HS-5 (cell line): ENCODE results near the gene DIP2C.
"Not testable (repeated sequence)": the region's sequence is repeated elsewhere in the genome, so short reads cannot be mapped to it uniquely, and the experiment has no call there.

Experiments used
- DNase-seq: peaks from one replicate; pipeline ENCODE4 v3.0.0-alpha.2; 2012; ENCODE audit warnings: low read depth

Gene DIP2C

DNA sequence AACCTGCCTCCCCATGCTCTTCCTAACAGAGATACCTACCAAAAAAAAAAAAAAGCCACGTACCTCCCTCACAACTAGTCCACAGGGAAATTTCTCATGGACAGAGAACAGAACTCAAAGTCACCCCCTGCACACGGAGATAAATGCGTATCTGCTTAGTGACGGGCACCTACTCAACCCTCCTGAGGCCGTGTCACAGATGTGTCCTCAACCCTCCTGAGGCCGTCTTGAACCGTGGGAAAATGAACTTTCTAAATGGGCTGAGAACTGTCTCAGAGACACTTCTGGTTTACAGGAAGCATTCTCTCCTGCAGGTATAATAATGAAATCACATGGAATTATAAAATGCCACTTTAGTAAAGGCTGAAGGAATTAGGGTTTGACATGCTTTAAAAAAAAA lies 155.9 kb downstream of the DIP2C start:
- DNase-seq = no peak

DNA sequence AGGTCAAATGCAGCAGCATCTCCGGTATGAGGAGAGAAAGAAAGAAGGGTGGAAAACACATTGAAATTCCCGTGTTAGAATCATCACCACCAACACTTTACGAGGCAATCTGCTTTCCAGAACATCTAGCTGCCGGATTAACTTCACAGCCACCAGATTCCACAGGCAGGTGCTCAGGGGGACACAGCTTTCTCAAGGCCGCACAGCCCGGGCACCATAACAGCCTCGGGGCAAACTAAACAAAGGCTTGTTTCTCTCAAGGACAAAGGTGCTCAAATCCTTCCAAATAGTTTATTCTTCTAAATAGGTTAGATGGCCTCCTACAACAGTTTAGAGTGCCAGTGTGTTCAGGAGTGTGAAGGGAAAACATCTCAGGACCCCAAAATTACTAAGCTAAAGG lies 156.3 kb downstream of the DIP2C start:
- no peak for DNase-seq

DNA sequence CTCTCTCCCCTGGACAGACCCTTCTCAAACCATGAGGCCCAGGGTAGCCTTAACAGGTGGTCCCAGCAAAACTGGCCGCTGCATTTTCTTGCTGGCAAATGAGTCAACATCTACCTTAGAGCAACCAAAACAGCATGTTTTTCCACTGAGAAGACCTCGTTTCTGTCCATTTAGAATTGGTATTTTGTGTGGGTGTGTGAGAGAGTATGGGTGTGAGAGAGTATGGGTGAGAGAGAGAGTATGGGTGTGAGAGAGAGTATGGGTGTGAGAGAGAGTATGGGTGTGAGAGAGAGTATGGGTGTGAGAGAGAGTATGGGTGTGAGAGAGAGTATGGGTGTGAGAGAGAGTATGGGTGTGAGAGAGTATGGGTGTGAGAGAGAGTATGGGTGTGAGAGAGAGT lies 157.1 kb downstream of the DIP2C start:
- DNase-seq = not testable (repeated sequence)

DNA sequence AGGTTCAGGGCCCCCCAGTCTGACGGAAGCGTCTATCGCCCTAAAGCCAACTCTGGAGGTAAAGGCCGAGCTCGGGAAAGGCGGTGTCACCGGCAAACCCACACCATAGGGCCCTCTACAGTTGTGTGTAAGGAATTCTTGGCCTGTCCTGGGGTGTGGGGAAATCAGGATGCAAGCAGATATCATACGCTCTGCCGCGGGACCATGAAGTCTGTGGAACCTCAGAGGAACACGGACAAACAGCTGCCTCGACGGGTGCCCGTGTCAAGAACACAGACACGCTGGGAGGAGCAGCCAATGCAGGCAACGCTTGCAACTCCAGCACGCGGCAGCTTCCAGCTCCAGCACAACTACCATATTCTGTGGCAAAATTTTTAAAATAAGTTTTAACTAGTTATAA lies 157.9 kb downstream of the DIP2C start:
- no peak for DNase-seq

DNA sequence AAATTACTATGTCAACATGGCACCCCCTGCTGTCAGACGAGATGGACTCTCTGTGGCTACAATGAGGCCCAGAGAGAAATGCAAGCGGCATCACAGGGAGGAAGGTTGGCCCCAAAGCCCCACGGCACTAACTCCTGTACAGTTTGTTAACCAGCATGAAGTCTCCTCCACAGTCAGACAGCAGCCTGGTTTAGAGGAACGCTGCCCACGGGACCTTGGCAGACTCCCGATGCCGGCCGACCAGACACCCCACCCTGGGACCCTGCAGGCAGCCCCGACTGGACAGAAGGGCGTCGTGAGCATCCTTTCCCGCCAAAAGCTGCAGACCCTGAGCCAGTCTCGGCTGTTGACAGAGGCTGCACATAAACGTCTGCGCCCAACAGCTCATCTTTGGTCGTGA lies 158.8 kb downstream of the DIP2C start:
- DNase-seq = no peak

DNA sequence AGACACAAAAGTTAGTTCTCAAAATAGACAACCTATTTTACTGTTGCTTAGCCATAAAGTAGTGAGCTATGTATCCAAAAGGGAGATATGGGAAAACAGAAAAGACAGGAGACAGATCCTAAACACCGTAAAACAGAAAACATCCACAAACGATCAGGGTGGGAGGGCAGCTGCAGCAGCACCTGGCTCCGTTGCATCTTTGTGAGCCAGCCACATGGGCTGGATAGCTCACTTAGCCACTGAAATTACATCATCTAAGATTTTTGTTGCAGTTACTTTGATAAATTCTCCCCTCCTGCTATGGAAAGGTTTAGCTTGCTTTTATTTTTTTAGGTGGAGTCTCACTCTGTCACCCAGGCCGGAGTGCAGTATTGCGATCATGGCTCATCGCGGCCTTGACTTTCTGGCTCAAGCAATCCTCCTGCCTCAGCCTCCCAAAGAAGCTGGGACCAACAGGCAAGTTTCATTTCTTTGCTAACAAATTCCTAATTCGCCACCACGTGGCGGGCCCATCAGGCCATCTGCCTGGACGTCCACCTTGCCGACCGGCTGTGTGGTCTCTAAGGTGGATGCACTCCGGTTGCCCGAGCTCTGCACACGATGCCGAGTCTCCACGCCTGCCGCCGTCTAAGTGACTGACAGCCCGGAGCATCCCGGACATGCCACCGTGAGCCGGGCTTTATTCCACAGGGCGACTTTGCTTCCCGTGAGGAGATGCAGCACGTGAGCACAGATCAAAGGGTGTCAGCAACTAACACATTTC lies 159.8 kb downstream of the DIP2C start:
- no peak for DNase-seq

DNA sequence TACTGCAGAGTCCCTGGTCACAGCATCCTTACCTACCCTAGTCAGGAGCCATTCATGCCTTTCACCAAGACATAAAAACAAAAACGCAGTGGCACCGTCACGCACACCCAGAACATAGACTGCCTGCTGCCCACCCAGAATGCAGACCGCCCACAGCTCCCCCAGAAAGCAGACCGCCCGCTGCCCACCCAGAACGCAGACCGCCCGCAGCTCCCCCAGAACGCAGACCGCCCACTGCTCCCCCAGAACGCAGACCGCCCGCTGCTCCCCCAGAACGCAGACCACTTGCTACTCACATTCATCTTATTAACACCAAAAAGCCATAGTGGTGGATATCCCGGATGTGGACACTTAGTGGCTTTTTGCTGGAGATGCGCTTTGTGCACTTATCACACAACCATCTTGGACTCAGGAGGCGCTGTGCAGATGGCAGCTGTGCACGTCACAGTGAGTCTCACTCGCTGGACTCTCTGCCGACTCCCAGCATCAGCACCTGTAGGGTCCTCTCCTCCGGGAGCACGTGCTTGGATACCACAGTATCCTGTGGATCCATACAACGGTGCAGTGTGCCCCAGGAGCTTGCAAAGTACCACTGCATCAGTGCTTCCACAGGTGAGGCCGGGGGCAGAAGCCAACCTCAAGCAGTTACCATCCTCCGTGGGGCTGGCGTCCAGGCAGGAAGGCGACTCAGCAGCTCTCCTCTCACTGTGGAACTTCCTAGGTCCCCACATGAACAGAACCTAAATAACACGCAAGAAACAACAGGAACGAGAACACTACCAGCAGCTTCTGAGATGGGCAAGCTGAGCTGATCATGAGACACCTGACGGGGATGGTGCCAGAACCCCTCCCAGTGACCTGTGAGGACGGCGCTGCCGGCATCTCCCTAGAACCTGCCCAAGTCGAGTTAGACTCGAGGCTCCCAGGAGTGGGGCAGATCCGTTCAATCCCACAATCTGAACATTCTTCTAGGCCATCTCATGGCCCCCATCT lies 161.0 kb downstream of the DIP2C start:
- DNase-seq = no peak

DNA sequence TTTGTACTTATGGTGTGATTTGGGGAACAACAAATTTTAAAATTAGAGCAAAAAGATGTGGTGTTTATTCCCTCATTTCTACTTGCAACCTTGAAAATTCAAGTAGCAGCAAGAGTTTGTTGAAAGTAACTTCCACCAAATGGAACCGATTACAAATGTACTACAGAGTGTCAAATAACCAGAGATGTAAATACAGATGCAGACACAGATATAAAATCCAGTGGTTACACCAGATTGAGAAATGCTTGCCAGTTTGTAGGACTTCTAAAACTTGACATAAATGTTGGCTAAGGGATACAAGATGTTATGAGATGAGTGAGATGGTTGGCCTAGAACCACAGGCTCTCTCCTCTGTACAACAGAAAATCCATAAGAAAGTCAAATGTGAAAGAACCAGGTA lies 162.1 kb downstream of the DIP2C start:
- DNase-seq = no peak

DNA sequence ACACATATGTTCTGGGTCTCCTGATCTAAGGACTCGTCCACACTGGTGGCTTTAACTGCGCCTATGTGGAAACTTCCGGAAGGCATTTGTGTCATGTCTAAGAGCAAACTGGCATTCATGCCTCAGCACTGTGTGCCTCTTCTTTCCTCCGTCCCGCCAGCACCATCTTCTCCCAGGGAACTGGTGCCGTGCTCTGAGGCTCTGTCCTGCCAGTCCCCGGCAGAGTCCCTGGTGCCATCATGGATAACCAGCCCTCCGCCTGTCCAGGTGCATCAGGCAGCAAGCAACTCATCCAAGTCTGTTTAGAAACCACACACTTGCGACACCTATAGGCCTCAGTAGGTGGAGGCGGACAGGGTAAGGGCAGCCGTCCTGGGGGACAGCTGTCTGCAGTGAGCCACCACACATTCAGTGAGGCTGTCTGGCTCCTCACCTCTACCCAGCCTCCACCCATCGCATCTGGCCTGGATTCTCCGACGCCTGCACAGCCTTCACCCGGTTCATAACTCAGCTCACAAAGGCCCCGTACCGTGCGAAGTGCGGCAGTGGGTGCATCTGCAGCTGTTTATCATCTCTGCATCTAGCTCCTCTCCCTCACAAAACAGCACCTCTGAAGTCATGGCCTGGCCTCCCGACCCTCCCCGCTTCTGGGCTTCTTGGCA lies 162.7 kb downstream of the DIP2C start:
- no peak for DNase-seq

DNA sequence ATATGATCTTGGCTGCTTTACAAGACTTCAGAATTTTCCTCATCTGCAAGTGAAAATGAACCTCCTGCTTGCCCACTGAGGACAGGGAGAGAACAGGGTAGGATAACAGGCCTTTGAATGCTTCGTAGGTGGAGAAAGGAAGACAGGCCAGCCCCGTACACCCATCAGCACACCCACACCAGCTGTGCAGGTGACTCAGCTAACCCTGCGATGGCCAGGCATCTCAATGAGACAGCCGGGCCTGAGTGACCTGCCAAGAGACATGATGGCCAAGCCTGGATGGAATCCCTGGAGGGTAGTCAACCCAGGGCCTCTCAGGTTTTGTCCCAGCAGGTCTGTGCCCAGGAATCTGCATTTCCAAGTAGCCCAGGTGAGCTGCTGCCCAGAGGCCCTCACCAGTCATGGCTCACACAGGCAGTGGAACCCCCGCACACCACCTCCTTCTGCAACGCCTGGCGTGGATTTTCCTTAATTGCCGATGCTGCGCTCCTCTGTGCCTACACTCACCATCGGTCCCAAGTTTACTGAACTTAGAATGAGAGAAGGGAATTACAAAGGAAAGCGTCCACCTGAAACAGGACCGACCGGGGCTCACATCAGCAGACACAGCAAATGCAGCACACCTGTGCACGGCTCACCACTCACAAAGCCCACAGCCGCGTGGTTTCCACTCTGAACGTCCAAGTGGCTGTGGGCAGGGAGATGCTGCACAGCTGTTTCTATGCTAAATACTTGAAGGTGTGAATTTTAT lies 163.7 kb downstream of the DIP2C start:
- no peak for DNase-seq

DNA sequence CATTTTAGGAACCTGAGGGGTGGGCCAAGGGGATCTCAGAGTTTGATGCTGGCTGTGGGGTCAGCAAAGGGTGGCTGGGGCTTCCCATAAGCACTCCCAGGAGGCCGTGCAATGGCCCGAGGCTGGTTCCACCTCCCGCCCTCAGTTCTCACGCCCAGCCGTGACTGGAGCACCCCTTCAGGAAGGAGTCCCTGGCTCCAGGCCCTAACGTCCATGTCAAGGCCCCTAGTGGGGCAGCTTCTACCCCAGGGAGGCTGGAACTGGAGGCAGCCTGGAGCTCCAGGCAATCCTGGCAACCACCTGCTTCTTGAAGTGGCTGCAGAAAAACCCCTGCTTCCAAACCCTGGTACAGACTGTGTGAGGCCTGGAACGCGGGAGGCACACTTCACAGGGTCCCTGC lies 165.5 kb downstream of the DIP2C start:
- no peak for DNase-seq

DNA sequence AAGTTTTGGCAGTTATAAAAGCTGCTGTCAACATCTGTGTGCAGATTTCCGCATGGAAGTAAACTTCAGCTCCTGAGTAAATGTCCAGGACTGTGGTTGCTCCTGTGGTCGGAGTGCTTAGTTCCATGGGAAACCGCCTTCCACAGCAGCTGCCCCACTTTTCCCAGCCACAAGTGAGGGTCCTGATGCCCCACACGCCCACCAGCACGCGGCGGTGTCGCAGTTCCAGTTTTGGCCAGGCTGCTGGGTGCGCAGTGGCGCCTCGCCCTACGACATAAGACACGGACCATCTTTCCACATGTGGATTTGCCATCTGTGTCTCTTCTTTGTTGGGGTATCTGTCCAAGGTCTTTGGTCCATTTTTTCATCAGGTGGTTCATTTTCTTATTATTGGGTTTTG lies 167.1 kb downstream of the DIP2C start:
- no peak for DNase-seq

DNA sequence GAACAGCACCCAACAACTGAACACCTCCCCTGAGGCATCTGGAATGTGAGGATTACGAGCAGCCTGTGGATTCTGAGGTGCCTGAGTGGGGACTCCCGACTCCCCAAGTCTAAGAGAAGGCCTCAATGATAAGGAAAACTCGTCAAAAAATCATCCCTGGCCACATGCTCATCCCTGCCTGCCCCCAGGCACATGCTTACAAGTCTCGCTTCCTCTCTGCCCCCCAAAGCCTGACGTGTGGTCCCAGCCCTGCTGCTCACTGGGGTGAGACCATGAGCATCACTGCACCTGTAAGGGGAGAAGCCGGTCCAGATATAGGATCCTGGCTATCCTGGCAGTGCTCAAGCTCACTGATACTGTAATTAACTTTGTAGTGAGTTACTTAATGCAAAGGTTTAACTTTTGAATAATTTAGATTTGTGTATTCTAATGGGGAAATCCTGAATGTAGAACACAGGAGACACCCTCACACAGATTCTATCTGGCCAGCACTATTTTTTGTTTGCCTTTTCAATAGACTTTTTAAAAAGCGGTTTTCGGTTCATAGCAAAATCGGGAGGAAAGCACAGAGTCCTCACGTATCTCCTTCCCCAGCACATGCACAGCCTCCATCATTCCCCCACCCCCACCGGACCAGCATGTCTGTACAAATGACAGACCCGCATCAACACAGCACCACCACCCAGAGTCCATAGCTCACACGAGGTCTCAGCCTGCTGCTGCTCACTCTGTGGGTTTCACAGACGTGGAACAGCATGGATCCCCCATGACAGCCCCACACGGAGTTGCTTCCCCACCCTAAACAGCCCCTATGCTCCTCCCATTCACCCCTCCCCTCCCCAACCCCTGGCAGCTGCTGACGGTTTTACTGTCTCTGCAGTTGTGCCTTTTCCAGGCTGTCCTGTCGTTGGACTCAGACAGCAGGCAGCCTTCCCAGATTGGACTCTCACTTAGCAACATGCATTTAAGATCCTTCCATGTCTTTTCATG lies 167.9 kb downstream of the DIP2C start:
- no peak for DNase-seq

DNA sequence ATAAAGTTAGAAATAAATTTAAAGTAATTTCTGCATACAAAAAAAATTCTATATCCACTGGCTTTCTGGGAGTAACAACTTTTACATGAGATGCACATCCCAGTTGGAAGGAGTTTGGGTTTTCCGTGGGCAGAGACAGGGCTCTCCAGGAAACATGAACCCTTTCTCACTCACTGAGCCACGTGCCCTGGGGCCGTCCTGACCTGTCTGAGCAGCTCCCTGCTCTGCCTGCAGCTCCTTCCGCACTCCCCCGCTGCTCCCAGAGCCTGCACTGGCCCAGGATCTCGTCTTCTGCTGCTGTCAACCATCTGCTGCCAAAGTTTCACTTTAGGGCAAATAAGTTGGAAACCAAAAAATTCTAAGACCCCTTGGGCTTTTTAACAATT lies 169.1 kb downstream of the DIP2C start:
- no peak for DNase-seq

DNA sequence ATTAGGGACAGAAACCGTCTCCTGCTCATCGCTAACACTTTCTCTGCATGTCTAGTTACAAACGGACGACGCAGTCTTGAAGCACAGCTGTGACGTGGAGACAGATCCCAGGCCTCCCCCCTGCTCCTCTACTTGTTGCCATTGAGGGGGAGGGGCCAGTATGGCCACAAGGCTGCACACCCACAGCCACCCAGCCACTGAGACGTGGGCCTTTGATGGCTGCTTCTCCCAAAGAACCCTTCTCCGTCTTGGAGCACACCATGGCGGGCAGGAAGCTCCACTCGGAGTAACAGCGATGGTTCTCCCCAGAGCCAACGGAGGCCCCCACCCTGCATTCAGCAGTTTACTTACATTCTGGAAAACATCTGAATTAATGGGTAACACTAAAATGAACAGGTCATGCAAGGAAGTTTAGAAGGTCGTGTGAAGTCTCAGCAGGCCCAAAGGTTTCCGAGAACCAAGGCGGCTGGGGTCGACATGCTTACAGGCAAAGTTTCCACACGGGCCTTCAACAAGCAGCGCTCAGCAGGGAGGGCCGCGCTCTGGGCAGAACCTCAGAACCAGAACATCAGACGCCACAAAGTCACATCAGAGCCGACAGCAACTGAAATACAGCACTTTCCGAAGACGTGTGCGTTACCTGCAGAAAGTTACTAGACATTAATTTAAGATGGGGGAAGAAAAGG lies 169.6 kb downstream of the DIP2C start:
- no peak for DNase-seq

DNA sequence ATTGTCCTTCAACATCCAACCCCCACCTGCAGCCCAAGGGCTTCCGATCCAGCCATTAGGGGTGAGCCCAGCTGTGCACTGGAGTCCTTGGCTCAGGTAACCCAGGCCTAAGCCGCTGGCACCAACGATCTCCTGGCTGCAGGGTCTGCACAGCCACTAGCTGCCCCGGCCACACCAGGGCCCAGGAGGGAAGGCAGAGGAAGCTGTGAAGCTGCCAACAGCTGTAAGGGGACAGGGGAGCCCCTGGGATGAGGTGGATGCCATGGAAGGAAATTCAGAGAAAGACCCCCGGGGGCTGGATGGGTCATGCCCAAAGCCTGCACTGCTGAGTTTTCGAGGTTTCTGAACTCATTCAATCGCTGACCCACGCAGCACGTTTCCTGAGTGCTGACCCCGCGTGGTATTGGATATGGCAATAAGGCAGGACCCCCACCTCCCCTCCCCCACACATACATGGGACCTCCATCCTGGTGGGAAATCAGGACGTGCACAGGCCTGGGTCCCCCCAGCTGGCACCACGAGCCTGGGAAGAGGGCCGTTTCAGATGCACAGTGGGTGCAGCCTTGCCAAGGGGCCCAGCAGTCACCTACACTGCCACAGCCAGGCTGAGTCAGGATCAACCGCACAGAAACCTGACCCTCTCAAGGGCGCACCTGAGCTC lies 170.3 kb downstream of the DIP2C start:
- no peak for DNase-seq

DNA sequence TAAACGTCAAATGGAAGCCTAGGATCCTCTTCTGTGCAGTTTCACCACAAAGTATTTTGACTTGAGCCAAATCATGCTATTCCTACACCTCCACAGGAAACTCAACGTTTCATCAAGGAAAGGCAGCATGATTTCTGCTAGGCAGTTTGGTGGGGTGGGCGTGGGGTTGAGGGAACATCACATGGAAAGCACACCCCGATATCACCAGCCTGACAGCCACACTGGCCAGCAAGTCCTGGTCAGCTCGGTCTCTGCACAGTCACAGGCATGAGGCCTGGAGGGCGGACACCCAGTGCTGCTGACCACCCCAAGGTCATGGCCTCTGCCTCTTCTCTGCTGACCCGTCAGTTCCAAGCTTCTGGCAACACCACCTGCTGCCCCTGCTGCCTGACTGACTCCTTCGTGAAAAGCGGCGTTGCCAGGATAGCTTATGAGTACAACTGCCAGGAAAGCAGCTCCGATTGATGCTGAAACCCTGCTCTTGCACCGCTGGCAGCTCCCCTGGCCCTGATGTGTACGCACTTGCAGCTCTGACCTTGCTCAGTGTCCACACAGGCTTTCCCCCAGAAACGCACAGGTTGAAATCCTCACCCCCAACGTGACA lies 171.5 kb downstream of the DIP2C start:
- DNase-seq = no peak

DNA sequence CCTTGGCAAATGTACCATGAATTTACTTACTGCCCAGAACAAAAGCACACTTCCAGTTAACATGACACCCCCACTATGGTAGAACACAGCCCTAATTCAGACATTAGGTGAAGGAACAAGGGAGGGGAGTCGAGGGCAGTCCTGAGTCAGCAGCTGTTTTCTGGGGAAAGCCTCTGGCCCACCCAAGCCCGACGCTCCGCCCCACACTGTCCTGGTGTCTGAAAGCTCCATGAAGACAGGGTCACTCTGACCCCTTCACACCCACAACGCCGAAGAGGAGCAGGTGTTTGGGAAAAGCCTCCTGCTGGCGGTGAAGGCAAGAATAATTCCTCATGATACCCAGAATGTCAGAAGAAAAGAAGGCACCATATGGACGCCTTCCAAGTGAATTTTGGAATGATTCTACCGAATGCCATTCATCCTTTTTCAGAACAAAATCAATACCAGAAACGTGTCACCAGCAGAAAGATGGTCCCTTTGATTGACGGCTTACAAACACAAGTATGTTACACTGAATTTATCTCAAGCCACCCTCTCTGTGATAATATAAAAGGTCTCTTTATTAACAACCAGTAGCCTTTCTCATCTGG lies 172.1 kb downstream of the DIP2C start:
- no peak for DNase-seq

DNA sequence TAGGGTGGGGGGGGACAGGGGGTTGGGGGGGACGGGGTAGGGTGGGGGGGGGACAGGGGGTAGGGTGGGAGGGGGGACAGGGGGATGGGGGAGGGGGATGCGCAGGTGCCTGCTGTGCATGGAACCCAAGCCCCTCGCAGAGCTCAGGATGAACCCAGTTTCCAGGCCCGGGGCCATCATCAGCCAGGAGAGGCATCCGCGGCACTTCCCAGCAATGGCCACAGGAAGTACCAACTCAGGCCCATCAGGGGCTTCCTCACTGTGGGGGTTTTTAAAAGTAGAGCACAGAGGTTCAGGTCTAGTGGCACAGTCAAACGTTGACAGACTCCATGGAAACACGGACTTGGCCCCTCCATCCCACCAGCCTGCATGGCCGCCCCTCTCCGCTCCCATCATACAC lies 172.7 kb downstream of the DIP2C start:
- DNase-seq = no peak
